ENCODE results near the gene RPL22. TPM values are rescaled to one million over a fixed set of nuclear protein-coding genes. Genes with fewer than 3 reads are reported as not detected.

The RPL22 gene
- total and polyA plus RNA-seq, 2 of the 8 experiments (the other 6 are each of a cell fraction or from before 2014, with no cell fraction given) = 133 to 521 TPM

DNA sequence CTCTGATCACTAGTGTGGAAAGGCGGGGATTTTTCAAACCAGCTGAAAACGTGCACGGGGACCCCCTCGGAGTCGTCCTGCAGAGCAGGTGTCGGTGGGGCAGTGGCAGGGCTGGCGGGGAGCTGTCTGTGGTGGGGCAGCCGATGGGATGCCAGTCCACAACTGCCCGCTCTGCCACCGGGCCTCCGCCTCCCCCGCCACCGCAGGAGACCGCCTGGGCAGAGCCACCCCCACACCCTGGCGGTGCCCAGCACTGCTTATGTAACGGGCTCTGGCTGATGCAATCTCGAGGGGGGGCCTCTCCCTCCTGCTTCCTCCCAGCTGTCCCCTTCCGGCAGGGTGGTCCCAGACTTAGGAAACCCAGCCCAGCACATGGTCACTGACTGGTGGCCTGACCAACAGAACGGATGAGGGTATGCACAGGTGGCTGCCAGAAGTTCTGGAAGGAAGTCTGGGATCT lies 28.6 kb downstream of the RPL22 start:
- H3K23me2 ChIP-seq (ENCODE audit: low read depth, low read length) = peaks cover 16% of the 10 kb centered on the region; the same call in 1 of the 2 replicates
- no peak overlapping the region for H4K5ac ChIP-seq (ENCODE audit: insufficient read length, low read depth, low read length)
- 0 out of 2 replicates have a peak overlapping the region, but pooled peaks have one; percentile 50 for H2BK12ac ChIP-seq (ENCODE audit: low read depth, low read length)
- no peak overlapping the region for H3K4me3 ChIP-seq (ENCODE audit: extremely low read depth in 1 of 4, insufficient read depth in 2 of 4, low read depth in 3 of 4, low read length in 4 of 4)
- H3K79me2 ChIP-seq (ENCODE audit: control insufficient read depth in 1 of 2, insufficient read depth in 2 of 2, low read length in 2 of 2) = no peaks in the 10 kb centered on the region
- peaks cover 0 to 12% of the 10 kb centered on the region in 2 experiments for H4K20me1 ChIP-seq (replicated peaks in 1 of 2; ENCODE audit: control insufficient read depth in 1 of 2, insufficient read depth in 2 of 2, low read length in 2 of 2)
- ChIA-PET POLR2A (ENCODE audit: partially characterized antibody) (interaction anchor here (1.5 kb wide), 1 partner anchor 14 kb away, joined by 4 read pairs; no protein-coding TSS in a partner anchor), CTCF (ENCODE audit: partially characterized antibody) (interaction anchor here (0.7 to 5.4 kb wide), 22 partner anchors 9 to 131 kb away, joined by 3 to 40 read pairs (median 4); no protein-coding TSS in a partner anchor)
- no peak overlapping the region for H4K8ac ChIP-seq (ENCODE audit: extremely low read depth, insufficient read depth, low read length)
- WGBS, 2 experiments (ENCODE audit: extremely low coverage in 1 of 2, insufficient coverage in 1 of 2, insufficient read length in 1 of 2, insufficient replicate concordance in 2 of 2, low coverage in 1 of 2, low lambda C conversion rate in 2 of 2, missing lambda C conversion rate in 1 of 2) = 84% methylated on average over 19 of the region's 19 CpGs; no CpG with 5 or more reads in 1 of the 2 experiments
- no peak overlapping the region for H3K27ac ChIP-seq (ENCODE audit: low read depth, low read length)
- H2BK20ac ChIP-seq (ENCODE audit: low read length) = no peak overlapping the region
- H3K9ac ChIP-seq (replicated peaks in 1 of 4; ENCODE audit: extremely low read depth in 1 of 4, low read depth in 3 of 4, low read length in 3 of 4) = no peak overlapping the region
- H3K9me3 ChIP-seq (ENCODE audit: insufficient read depth in 2 of 2, low read depth in 1 of 2, low read length in 1 of 2) = no peaks in the 10 kb centered on the region
- no peaks in the 10 kb centered on the region; a peak in 1 of 7 replicates for H3K27me3 ChIP-seq (replicated peaks in 1 of 4; ENCODE audit: control insufficient read depth in 3 of 4, extremely low read depth in 1 of 4, insufficient read depth in 3 of 4, low read length in 3 of 4)
- TF ChIP-seq PHF8 (conservative IDR thresholded peaks at IDR 0.05; ENCODE audit: low read depth, low read length) (no peak), POU5F1 (IDR thresholded peaks at IDR 0.05; ENCODE audit: low read depth, low read length) (no peak), SUZ12 (IDR thresholded peaks at IDR 0.05; ENCODE audit: low read length) (no peak), CEBPB (IDR thresholded peaks at IDR 0.05; ENCODE audit: low read depth, low read length) (no peak), KDM5A (IDR thresholded peaks at IDR 0.05; ENCODE audit: low read length) (no peak), RNF2 (IDR thresholded peaks at IDR 0.05; ENCODE audit: borderline replicate concordance, low read depth, low read length, missing control alignments, poor library complexity, severe bottlenecking) (no peak), POLR2A (IDR thresholded peaks at IDR 0.05; ENCODE audit: control extremely low read depth in 1 of 2, low read depth in 2 of 2, low read length in 2 of 2) (no peak), SAP30 (IDR thresholded peaks at IDR 0.05; ENCODE audit: insufficient read depth, insufficient replicate concordance, low read length) (no peak), KDM4A (IDR thresholded peaks at IDR 0.05; ENCODE audit: low read depth, low read length, severe bottlenecking) (no peak)
- no peak overlapping the region for H3K4me2 ChIP-seq (ENCODE audit: insufficient read depth in 1 of 2, low read depth in 2 of 2, low read length in 2 of 2)
- no peak overlapping the region for H2BK15ac ChIP-seq (ENCODE audit: low read length)
- no peak overlapping the region for H3K4ac ChIP-seq (replicated peaks; ENCODE audit: insufficient read length, low read depth, low read length)
- H3K56ac ChIP-seq (replicated peaks; ENCODE audit: insufficient read length, low read depth, low read length) = no peak overlapping the region
- no peak overlapping the region for H2AFZ ChIP-seq (ENCODE audit: low read length)
- H3K4me1 ChIP-seq (replicated peaks in 1 of 4; ENCODE audit: control insufficient read depth in 3 of 4, insufficient read depth in 4 of 4, low read length in 3 of 4) = no peaks in the 10 kb centered on the region; a peak in 1 of 7 replicates
- H3K23ac ChIP-seq (ENCODE audit: insufficient read length) = no peak overlapping the region
- no peak overlapping the region for H3K18ac ChIP-seq (ENCODE audit: extremely low read depth, low read length)
- no peak for DNase-seq (ENCODE audit: low read depth in 1 of 2, low spot score in 2 of 2)
- H4K91ac ChIP-seq (replicated peaks; ENCODE audit: insufficient read length, low read length) = no peak overlapping the region
- no peak overlapping the region for H2AK5ac ChIP-seq (ENCODE audit: low read depth, low read length)
- H3K79me1 ChIP-seq (ENCODE audit: low read depth, low read length) = no peaks in the 10 kb centered on the region
- H3K36me3 ChIP-seq (ENCODE audit: control insufficient read depth in 2 of 4, insufficient read depth in 4 of 4, low read length in 3 of 4) = no peaks in the 10 kb centered on the region
- FAIRE-seq = no peak
- no peak overlapping the region for H3K14ac ChIP-seq (ENCODE audit: insufficient read length)
- no peak overlapping the region for H2BK120ac ChIP-seq (replicated peaks; ENCODE audit: low read depth, low read length)
- no peak overlapping the region for H2BK5ac ChIP-seq (ENCODE audit: low read depth, low read length)
